ENCODE results near the gene WWTR1. TPM values are rescaled to one million over a fixed set of nuclear protein-coding genes. Genes with fewer than 3 reads are reported as not detected.

WWTR1 gene
- total and polyA plus RNA-seq, 2 of the 8 experiments (the other 6 are each of a cell fraction or from before 2014, with no cell fraction given): 15.7 to 18.6 TPM

GRCh38 chr3:149655826-149656574, 1.8 kb downstream of the WWTR1 start (continued):
- TF ChIP-seq CHD7 (IDR thresholded peaks at IDR 0.05; ENCODE audit: insufficient replicate concordance, low read length): no peak
- no peak for TF ChIP-seq TAF1 (IDR thresholded peaks at IDR 0.05; ENCODE audit: low read depth, low read length)
